GM23248 (cell line): ENCODE data around the gene CACNA1C. TPM values are rescaled to one million over a fixed set of nuclear protein-coding genes. Genes with fewer than 3 reads are reported as not detected.

Source experiments
- DNase-seq: peaks from one replicate; pipeline ENCODE4 v3.0.0-alpha.2; 2015
- H2AFZ ChIP-seq: fragments of 200-600 bp; sonication (generic); 2 replicates; pipeline ENCODE4 v1.6.1; 2016; ENCODE audit warnings: antibody characterized with exemption
- H3F3A ChIP-seq: fragments of 200-600 bp; sonication (generic); 2 replicates; pipeline ENCODE4 v1.6.1; 2016; ENCODE audit warnings: mild to moderate bottlenecking, antibody characterized with exemption, mixed run types; ENCODE audit not compliant: insufficient read depth
- H3K27ac ChIP-seq: fragments of 200-600 bp; sonication (generic); 2 replicates; pipeline ENCODE4 v1.5.1; 2016; ENCODE audit warnings: mild to moderate bottlenecking
- H3K27me3 ChIP-seq: fragments of 200-600 bp; sonication (generic); replicated peaks from 2 replicates; pipeline ENCODE4 v1.6.1; 2016; ENCODE audit warnings: mild to moderate bottlenecking; ENCODE audit not compliant: insufficient read depth
- H3K36me3 ChIP-seq: fragments of 200-600 bp; sonication (generic); 2 replicates; pipeline ENCODE4 v1.6.1; 2016; ENCODE audit warnings: low read depth, mild to moderate bottlenecking
- H3K4me1 ChIP-seq: fragments of 200-600 bp; sonication (generic); 2 replicates; pipeline ENCODE4 v1.6.1; 2016; ENCODE audit warnings: mild to moderate bottlenecking; ENCODE audit not compliant: insufficient read depth
- H3K4me2 ChIP-seq: fragments of 200-600 bp; sonication (generic); one replicate; pipeline ENCODE4 v1.6.1; 2016; ENCODE audit warnings: mild to moderate bottlenecking; ENCODE audit not compliant: unreplicated experiment
- H3K4me3 ChIP-seq: fragments of 200-600 bp; sonication (generic); 2 replicates; pipeline ENCODE4 v1.5.1; 2016; ENCODE audit warnings: mild to moderate bottlenecking
- H3K79me2 ChIP-seq: fragments of 200-600 bp; sonication (generic); 2 replicates; pipeline ENCODE4 v1.6.1; 2016; ENCODE audit warnings: mild to moderate bottlenecking; ENCODE audit not compliant: insufficient read depth
- H3K9ac ChIP-seq: fragments of 200-600 bp; sonication (generic); 2 replicates; pipeline ENCODE4 v1.6.1; 2016; ENCODE audit warnings: mild to moderate bottlenecking
- H3K9me2 ChIP-seq: fragments of 200-600 bp; sonication (generic); 2 replicates; pipeline ENCODE4 v1.6.1; 2016; ENCODE audit warnings: mixed run types, mild to moderate bottlenecking, moderate library complexity; ENCODE audit not compliant: insufficient read depth
- H3K9me3 ChIP-seq: fragments of 200-600 bp; sonication (generic); one replicate; pipeline ENCODE4 v1.6.1; 2017; ENCODE audit warnings: low read depth
- H4K20me1 ChIP-seq: fragments of 200-600 bp; sonication (generic); 2 replicates; pipeline ENCODE4 v1.6.0; 2016; ENCODE audit not compliant: insufficient read depth
- EZH2 ChIP-seq: fragments of 200-600 bp; sonication (generic); IDR thresholded peaks from 2 replicates; pipeline ENCODE4 v1.6.1; 2018; ENCODE audit warnings: antibody characterized with exemption, mild to moderate bottlenecking; ENCODE audit not compliant: insufficient read depth, poor library complexity, severe bottlenecking
- EZH2phosphoT487 ChIP-seq: fragments of 200-600 bp; sonication (generic); IDR thresholded peaks from 2 replicates; pipeline ENCODE4 v1.6.1; 2018; ENCODE audit warnings: antibody characterized with exemption, moderate library complexity, mild to moderate bottlenecking, low read depth; ENCODE audit not compliant: insufficient read depth
- WGBS, 2 experiments: methylation state at CpG; one replicate each; pipeline ENCODE4 v1.1.6; 2015 to 2017; ENCODE audit warnings: low lambda C conversion rate in 2 of 2, low coverage in 1 of 2; ENCODE audit errors: missing lambda C conversion rate in 2 of 2; 5-methylcytosine and 5-hydroxymethylcytosine counted together
- in situ Hi-C: fragments of 300-500 bp; cut with MboI; formaldehyde crosslinking; loops from 2 replicates; pipeline ENCODE4 v1.15.0; 2020
- polyA plus RNA-seq: library from polyadenylated mRNA; unstranded; fragments of >200 nt; fragmentation: Nextera tagmentation; extraction: Ambion mirVana; gene quantifications from 2 replicates; pipeline ENCODE4 v1.2.1, GENCODE V29; 2016
- total RNA-seq: library from RNA; depleted of rRNA; stranded (reverse); fragments of >200 nt; shearing (Covaris generic); gene quantifications from 2 replicates; pipeline ENCODE4 v1.2.3, GENCODE V29; 2014

CACNA1C gene
- total and polyA plus RNA-seq, 2 experiments from 2014 or later: 4.9 to 11.5 TPM

DNA sequence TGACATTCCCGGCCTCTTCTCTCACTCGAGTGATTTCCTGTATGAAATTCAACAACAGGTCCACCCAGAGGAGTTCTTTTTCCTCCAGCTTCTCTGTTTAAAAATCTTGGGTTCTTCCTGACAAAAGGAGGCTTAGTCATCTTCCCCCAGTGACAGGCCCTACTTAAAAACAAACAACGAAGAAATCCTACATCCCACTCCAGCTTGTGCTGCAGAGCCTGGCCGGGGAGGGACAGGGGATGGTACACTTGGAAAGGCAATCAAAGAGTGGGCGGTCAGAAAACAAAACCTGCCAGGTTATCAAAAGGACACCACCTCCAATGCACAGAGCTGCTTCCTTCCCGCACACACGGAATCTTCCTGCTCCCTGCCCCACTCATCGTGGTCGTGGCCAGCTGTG lies 101.3 kb downstream of the CACNA1C start:
- Histone ChIP-seq H3K9me2 (no peaks in the 10 kb centered on the region), H3K4me2 (peak overlapping the region; percentile 69), H3K27me3 (no peaks in the 10 kb centered on the region), H3K4me1 (peaks cover 16% of the 10 kb centered on the region), H3F3A (peaks cover 26% of the 10 kb centered on the region), H4K20me1 (no peaks in the 10 kb centered on the region), H3K4me3 (peak overlapping the region; percentile 1; the same call in 1 of the 2 replicates), H2AFZ (0 out of 2 replicates have a peak overlapping the region, but pooled peaks have one; percentile 12), H3K9ac (peak overlapping the region; percentile 50), H3K79me2 (peaks cover 89% of the 10 kb centered on the region), H3K27ac (peak overlapping the region; percentile 64), H3K36me3 (no peaks in the 10 kb centered on the region), H3K9me3 (no peaks in the 10 kb centered on the region)
- DNase-seq: peak; percentile 71
- TF ChIP-seq EZH2phosphoT487 (no peak), EZH2 (no peak)
- 32 to 39% methylated on average over 9 of the region's 9 CpGs for WGBS, 2 experiments
- in situ Hi-C loops: no loop called here

DNA sequence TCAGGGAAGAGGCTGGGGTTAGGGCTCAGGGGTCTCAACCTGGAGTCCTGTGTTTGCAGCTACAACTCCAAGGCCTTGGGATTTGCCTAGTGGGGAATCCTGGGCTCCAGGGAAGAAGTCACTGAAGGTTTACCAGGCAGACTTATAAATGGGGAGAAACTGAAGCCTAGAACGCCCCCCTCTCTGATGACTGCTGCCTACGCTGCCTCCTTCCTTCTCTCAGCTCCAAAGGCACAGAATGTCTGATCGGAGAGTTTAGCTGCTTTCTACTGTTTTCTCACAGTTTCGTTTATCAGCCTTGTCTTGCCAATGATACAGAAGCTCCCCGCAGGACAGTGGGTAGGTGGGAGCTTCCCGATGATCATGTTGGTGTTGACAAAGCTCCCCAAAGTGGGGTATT lies 101.7 kb downstream of the CACNA1C start:
- peak overlapping the region; percentile 64 for H3K27ac ChIP-seq
- WGBS, 2 experiments: 85 to 88% methylated on average over 6 of the region's 6 CpGs
- no peaks in the 10 kb centered on the region for H3K9me2 ChIP-seq
- no peaks in the 10 kb centered on the region for H4K20me1 ChIP-seq
- no peak overlapping the region for H2AFZ ChIP-seq
- in situ Hi-C loops: no loop called here
- no peak overlapping the region for H3K4me3 ChIP-seq
- H3K79me2 ChIP-seq: peaks cover 87% of the 10 kb centered on the region
- H3K4me2 ChIP-seq: peak overlapping the region; percentile 69
- H3F3A ChIP-seq: peaks cover 26% of the 10 kb centered on the region
- DNase-seq: no peak
- H3K36me3 ChIP-seq: no peaks in the 10 kb centered on the region
- H3K9me3 ChIP-seq: no peaks in the 10 kb centered on the region
- peak overlapping the region; percentile 50 for H3K9ac ChIP-seq
- no peaks in the 10 kb centered on the region for H3K27me3 ChIP-seq
- peaks cover 16% of the 10 kb centered on the region for H3K4me1 ChIP-seq
- TF ChIP-seq EZH2phosphoT487 (no peak), EZH2 (no peak)

DNA sequence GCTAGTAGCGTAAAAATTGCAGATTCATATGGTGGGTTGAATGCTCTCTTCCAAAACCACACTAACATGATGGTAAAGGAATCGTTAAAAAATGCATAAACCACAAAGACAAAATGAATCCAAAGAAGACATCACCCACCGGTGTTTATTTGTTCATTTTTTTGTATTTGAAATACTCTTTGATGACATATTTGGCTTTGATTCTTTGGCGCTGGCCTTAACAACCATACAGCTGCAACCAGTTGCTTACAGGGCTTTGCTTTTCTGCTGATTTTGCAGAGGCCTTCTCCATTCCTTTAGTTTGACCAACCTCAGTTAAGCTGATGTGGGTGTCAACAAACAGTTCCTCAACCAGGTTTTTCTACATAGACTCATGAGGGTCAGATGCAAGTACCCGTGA lies 103.5 kb downstream of the CACNA1C start:
- Histone ChIP-seq H3K9me3 (no peaks in the 10 kb centered on the region), H3K9ac (no peak overlapping the region), H3K36me3 (no peaks in the 10 kb centered on the region), H3K27me3 (no peaks in the 10 kb centered on the region), H3K4me2 (no peak overlapping the region), H3K27ac (no peak overlapping the region), H3K4me3 (no peak overlapping the region), H3K79me2 (peaks cover 88% of the 10 kb centered on the region), H3K4me1 (peaks cover 16% of the 10 kb centered on the region), H3K9me2 (no peaks in the 10 kb centered on the region), H2AFZ (no peak overlapping the region), H3F3A (peaks cover 26% of the 10 kb centered on the region), H4K20me1 (no peaks in the 10 kb centered on the region)
- DNase-seq: no peak
- TF ChIP-seq EZH2 (no peak), EZH2phosphoT487 (no peak)
- WGBS, 2 experiments: 74 to 78% methylated on average over 5 of the region's 5 CpGs
- in situ Hi-C loops: no loop called here

- no peak overlapping the region for H3K4me2 ChIP-seq
- H3F3A ChIP-seq: peaks cover 32% of the 10 kb centered on the region
- TF ChIP-seq EZH2phosphoT487: no peak
- TF ChIP-seq EZH2: no peak
- DNase-seq: no peak
- H3K79me2 ChIP-seq: peaks cover 73% of the 10 kb centered on the region
- H3K4me3 ChIP-seq: no peak overlapping the region
- in situ Hi-C loops: no loop called here
- no peak overlapping the region for H2AFZ ChIP-seq
- H3K36me3 ChIP-seq: no peaks in the 10 kb centered on the region
- no peaks in the 10 kb centered on the region for H3K27me3 ChIP-seq
- no peaks in the 10 kb centered on the region for H3K9me2 ChIP-seq
- H3K9me3 ChIP-seq: no peaks in the 10 kb centered on the region
- H3K9ac ChIP-seq: no peak overlapping the region
- H3K4me1 ChIP-seq: peaks cover 25% of the 10 kb centered on the region
- no peaks in the 10 kb centered on the region for H4K20me1 ChIP-seq
- WGBS, 2 experiments: 69 to 72% methylated on average over 7 of the region's 7 CpGs
- no peak overlapping the region for H3K27ac ChIP-seq
Observed at GRCh38 chr12:2160043-2160442, 107.3 kb downstream of the CACNA1C start.

DNA sequence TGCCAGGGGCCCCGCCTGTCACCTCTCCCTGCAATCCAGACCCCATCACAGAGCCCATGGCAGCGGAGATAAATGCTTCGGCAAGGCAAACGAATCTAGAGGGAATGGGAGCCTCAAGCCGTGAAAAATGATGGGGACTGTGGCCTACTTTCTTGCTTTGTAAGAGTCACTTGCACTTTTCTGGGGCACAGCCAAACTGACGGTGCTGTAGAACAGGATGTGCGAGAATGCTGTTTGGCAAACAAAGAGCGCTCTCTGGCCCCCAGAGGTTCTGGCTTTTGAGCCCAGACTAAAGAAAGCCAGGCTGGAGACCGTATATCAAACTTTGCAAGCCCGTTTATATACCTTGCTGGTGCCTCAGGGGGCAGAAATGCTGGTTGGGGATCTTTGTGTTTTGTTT lies 108.7 kb downstream of the CACNA1C start:
- H3K9me2 ChIP-seq: no peaks in the 10 kb centered on the region
- WGBS, 2 experiments: 50 to 55% methylated on average over 10 of the region's 10 CpGs
- DNase-seq: peak; percentile 33
- no peaks in the 10 kb centered on the region for H3K9me3 ChIP-seq
- no peak overlapping the region for H3K9ac ChIP-seq
- H2AFZ ChIP-seq: no peak overlapping the region
- no peak overlapping the region for H3K4me2 ChIP-seq
- no peak overlapping the region for H3K4me3 ChIP-seq
- in situ Hi-C loops: no loop called here
- peaks cover 36% of the 10 kb centered on the region for H3F3A ChIP-seq
- no peaks in the 10 kb centered on the region for H3K27me3 ChIP-seq
- peaks cover 73% of the 10 kb centered on the region for H3K79me2 ChIP-seq
- peaks cover 29% of the 10 kb centered on the region for H3K4me1 ChIP-seq
- H4K20me1 ChIP-seq: no peaks in the 10 kb centered on the region
- H3K36me3 ChIP-seq: no peaks in the 10 kb centered on the region
- TF ChIP-seq EZH2: no peak
- TF ChIP-seq EZH2phosphoT487: no peak
- H3K27ac ChIP-seq: no peak overlapping the region
